Measurements from ENCODE around the gene CIT. TPM values are rescaled to one million over a fixed set of nuclear protein-coding genes. Genes with fewer than 3 reads are reported as not detected.

CIT gene
- total and polyA plus RNA-seq, 2 experiments from 2014 or later: 1.4 to 30.3 TPM

- no peak for DNase-seq (ENCODE audit: low read depth in 1 of 2, low spot score in 1 of 2)
- Histone ChIP-seq H3K4me1 (ENCODE audit: low read depth) (no peaks in the 10 kb centered on the region), H3K36me3 (peaks cover 46% of the 10 kb centered on the region), H3K4me3 (no peak overlapping the region), H3K9me3 (ENCODE audit: low read depth) (no peaks in the 10 kb centered on the region), H3K27me3 (no peaks in the 10 kb centered on the region), H3K27ac (no peak overlapping the region)
- TF ChIP-seq, protein P1, sequence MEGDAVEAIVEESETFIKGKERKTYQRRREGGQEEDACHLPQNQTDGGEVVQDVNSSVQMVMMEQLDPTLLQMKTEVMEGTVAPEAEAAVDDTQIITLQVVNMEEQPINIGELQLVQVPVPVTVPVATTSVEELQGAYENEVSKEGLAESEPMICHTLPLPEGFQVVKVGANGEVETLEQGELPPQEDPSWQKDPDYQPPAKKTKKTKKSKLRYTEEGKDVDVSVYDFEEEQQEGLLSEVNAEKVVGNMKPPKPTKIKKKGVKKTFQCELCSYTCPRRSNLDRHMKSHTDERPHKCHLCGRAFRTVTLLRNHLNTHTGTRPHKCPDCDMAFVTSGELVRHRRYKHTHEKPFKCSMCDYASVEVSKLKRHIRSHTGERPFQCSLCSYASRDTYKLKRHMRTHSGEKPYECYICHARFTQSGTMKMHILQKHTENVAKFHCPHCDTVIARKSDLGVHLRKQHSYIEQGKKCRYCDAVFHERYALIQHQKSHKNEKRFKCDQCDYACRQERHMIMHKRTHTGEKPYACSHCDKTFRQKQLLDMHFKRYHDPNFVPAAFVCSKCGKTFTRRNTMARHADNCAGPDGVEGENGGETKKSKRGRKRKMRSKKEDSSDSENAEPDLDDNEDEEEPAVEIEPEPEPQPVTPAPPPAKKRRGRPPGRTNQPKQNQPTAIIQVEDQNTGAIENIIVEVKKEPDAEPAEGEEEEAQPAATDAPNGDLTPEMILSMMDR (IDR thresholded peaks at IDR 0.05; ENCODE audit: low read depth, low read length): no peak
Measured at GRCh38 chr12:119681111-119681510, 196.0 kb downstream of the CIT start.

- H3K27ac ChIP-seq: no peak overlapping the region
- no peaks in the 10 kb centered on the region for H3K9me3 ChIP-seq (ENCODE audit: low read depth)
- H3K4me3 ChIP-seq: no peak overlapping the region
- H3K36me3 ChIP-seq: peaks cover 61% of the 10 kb centered on the region
- H3K4me1 ChIP-seq (ENCODE audit: low read depth): no peaks in the 10 kb centered on the region
- DNase-seq (ENCODE audit: low read depth in 1 of 2, low spot score in 1 of 2): no peak
- no peaks in the 10 kb centered on the region for H3K27me3 ChIP-seq
- TF ChIP-seq, protein P1 (IDR thresholded peaks at IDR 0.05; ENCODE audit: low read depth, low read length): no peak
Measured at GRCh38 chr12:119679490-119679889, 197.6 kb downstream of the CIT start.

GRCh38 chr12:119679081-119679480 is 198.0 kb downstream of the CIT start:
- DNase-seq (ENCODE audit: low read depth in 1 of 2, low spot score in 1 of 2): no peak
- H3K36me3 ChIP-seq: peaks cover 65% of the 10 kb centered on the region

GRCh38 chr12:119678459-119678858 is 198.7 kb downstream of the CIT start:
- H3K9me3 ChIP-seq (ENCODE audit: low read depth): no peaks in the 10 kb centered on the region
- TF ChIP-seq, protein P1 (IDR thresholded peaks at IDR 0.05; ENCODE audit: low read depth, low read length): no peak
- peaks cover 70% of the 10 kb centered on the region for H3K36me3 ChIP-seq
- H3K27ac ChIP-seq: no peak overlapping the region
- no peaks in the 10 kb centered on the region for H3K4me1 ChIP-seq (ENCODE audit: low read depth)
- no peaks in the 10 kb centered on the region for H3K27me3 ChIP-seq
- DNase-seq (ENCODE audit: low read depth in 1 of 2, low spot score in 1 of 2): no peak
- no peak overlapping the region for H3K4me3 ChIP-seq

More at GRCh38 chr12:119679081-119679480, 198.0 kb downstream of the CIT start:
- Histone ChIP-seq H3K27me3 (no peaks in the 10 kb centered on the region), H3K4me3 (no peak overlapping the region), H3K27ac (no peak overlapping the region), H3K4me1 (ENCODE audit: low read depth) (no peaks in the 10 kb centered on the region), H3K9me3 (ENCODE audit: low read depth) (no peaks in the 10 kb centered on the region)
- TF ChIP-seq, protein P1 (IDR thresholded peaks at IDR 0.05; ENCODE audit: low read depth, low read length): no peak

DNA sequence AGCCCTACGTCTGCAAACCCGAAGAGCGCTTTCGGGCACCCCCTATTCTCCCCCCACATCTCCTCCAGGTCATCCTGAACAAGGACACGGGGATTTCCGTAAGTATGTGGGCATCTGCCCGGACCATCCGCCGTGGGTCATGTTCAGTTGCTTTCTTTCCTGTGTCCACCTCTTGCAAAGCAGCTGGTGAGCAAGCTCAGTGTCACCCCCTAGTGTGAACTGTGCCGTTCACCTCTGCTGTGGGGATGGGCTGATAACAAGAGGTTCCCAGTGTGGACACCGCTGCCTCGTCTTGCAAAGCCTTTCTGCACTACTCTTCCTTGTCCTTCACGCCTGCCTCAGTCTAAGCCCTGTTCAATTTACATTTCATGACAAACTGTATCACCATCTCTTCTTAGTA is 200.5 kb downstream of the CIT start:
- no peaks in the 10 kb centered on the region for H3K27me3 ChIP-seq
- TF ChIP-seq, protein P1 (IDR thresholded peaks at IDR 0.05; ENCODE audit: low read depth, low read length): no peak
- H3K4me1 ChIP-seq (ENCODE audit: low read depth): no peaks in the 10 kb centered on the region
- no peaks in the 10 kb centered on the region for H3K9me3 ChIP-seq (ENCODE audit: low read depth)
- no peak overlapping the region for H3K4me3 ChIP-seq
- no peak for DNase-seq (ENCODE audit: low read depth in 1 of 2, low spot score in 1 of 2)
- H3K36me3 ChIP-seq: peaks cover 86% of the 10 kb centered on the region
- H3K27ac ChIP-seq: no peak overlapping the region

DNA sequence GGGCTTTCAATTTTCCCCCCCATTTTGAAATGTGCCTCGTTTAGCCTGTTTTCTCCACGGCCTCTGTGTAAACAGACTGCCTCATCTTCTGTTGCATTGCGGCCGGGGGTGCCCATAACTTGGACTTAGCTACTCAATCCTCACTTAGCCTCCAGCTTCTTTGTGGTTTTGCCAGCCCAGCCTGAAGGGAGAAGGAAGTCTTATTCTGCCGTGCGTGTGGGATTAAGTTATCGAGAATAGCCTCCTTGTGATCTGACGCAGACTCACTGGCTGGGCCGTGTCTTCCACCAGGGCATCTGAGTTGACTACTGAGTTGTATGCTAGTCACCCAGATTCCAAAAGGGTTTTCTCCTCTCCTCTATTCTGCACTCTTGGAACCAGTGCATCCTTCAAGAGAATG is 201.1 kb downstream of the CIT start:
- Histone ChIP-seq H3K36me3 (peaks cover 83% of the 10 kb centered on the region), H3K4me3 (no peak overlapping the region), H3K27ac (no peak overlapping the region), H3K4me1 (ENCODE audit: low read depth) (no peaks in the 10 kb centered on the region), H3K9me3 (ENCODE audit: low read depth) (no peaks in the 10 kb centered on the region), H3K27me3 (no peaks in the 10 kb centered on the region)
- TF ChIP-seq, protein P1 (IDR thresholded peaks at IDR 0.05; ENCODE audit: low read depth, low read length): no peak
- DNase-seq (ENCODE audit: low read depth in 1 of 2, low spot score in 1 of 2): no peak

Data from cardiac muscle cell (in vitro differentiated cells and primary cell).